Stimulated activated CD4-positive, alpha-beta T cell treated with anti-CD3 and anti-CD28 coated beads, Interleukin-2, amount 100 ng/mL, for 48 hours (primary cell): ENCODE data around the gene PTPRQ.
"Not testable (repeated sequence)": the region's sequence is repeated elsewhere in the genome, so short reads cannot be mapped to it uniquely, and the experiment has no call there.

Experiments
- DNase-seq, 2 donors: peaks; one replicate each; pipeline ENCODE4 v3.0.0-alpha.2; 2020

The PTPRQ gene

GRCh38 chr12:80443974-80444666 is at the start of gene PTPRQ:
Gene PTPRQ, plus strand, starts transcription at chr12:80444235. Its CDS starts 111 bp downstream, at chr12:80444346.
- no peak for DNase-seq

- DNase-seq = no peak
Observed at GRCh38 chr12:80400571-80400991, 43.5 kb upstream of the PTPRQ start.

GRCh38 chr12:80401191-80401590 is 42.8 kb upstream of the PTPRQ start:
- no peak for DNase-seq

GRCh38 chr12:80404629-80405028 is 39.4 kb upstream of the PTPRQ start:
- DNase-seq = no peak

GRCh38 chr12:80406253-80406652 is 37.8 kb upstream of the PTPRQ start:
- no peak for DNase-seq

GRCh38 chr12:80411787-80412186 is 32.2 kb upstream of the PTPRQ start:
- no peak for DNase-seq

- DNase-seq = no peak
Observed at GRCh38 chr12:80412343-80412953, 31.6 kb upstream of the PTPRQ start.

GRCh38 chr12:80413462-80413861 is 30.6 kb upstream of the PTPRQ start:
- no peak for DNase-seq

GRCh38 chr12:80415466-80415865 is 28.6 kb upstream of the PTPRQ start:
- no peak for DNase-seq

- DNase-seq = no peak
Observed at GRCh38 chr12:80419644-80420043, 24.4 kb upstream of the PTPRQ start.

- DNase-seq = no peak
Observed at GRCh38 chr12:80420075-80420474, 24.0 kb upstream of the PTPRQ start.

GRCh38 chr12:80422550-80422949 is 21.5 kb upstream of the PTPRQ start:
- no peak for DNase-seq

- no peak for DNase-seq
Observed at GRCh38 chr12:80432061-80432460, 12.0 kb upstream of the PTPRQ start.

GRCh38 chr12:80441921-80442320 is 2.1 kb upstream of the PTPRQ start:
- no peak for DNase-seq

- DNase-seq = no peak
Observed at GRCh38 chr12:80442426-80443222, 1.4 kb upstream of the PTPRQ start.

- no peak for DNase-seq
Observed at GRCh38 chr12:80445083-80445793, 1.2 kb downstream of the PTPRQ start.

GRCh38 chr12:80456513-80456912 is 12.5 kb downstream of the PTPRQ start:
- no peak for DNase-seq

GRCh38 chr12:80460972-80461371 is 16.9 kb downstream of the PTPRQ start:
- no peak for DNase-seq

GRCh38 chr12:80461851-80462250 is 17.8 kb downstream of the PTPRQ start:
- DNase-seq = not testable (repeated sequence)

GRCh38 chr12:80469681-80470080 is 25.6 kb downstream of the PTPRQ start:
- no peak for DNase-seq

GRCh38 chr12:80470403-80470802 is 26.4 kb downstream of the PTPRQ start:
- no peak for DNase-seq

GRCh38 chr12:80472236-80472635 is 28.2 kb downstream of the PTPRQ start:
- DNase-seq = no peak

- no peak for DNase-seq
Observed at GRCh38 chr12:80472911-80473500, 29.0 kb downstream of the PTPRQ start.
